GM23338 (cell line): Measurements from ENCODE around the gene KNG1. TPM values are rescaled to one million over a fixed set of nuclear protein-coding genes. Genes with fewer than 3 reads are reported as not detected.

ENCODE experiments used
- ATAC-seq: fragments of 200-7000 bp; cut with Tn5 transposase; 3 replicates; pipeline ENCODE4 v1.9.1; 2020
- DNase-seq: peaks from one replicate; pipeline ENCODE4 v3.0.0-alpha.2; 2015; ENCODE audit warnings: low spot score
- H2AFZ ChIP-seq: fragments of 200-600 bp; sonication (generic); 2 replicates; pipeline ENCODE4 v1.8.0; 2016; ENCODE audit warnings: antibody characterized with exemption, mild to moderate bottlenecking, moderate library complexity
- H3F3A ChIP-seq: fragments of 200-600 bp; sonication (generic); replicated peaks from 2 replicates; pipeline ENCODE4 v1.8.0; 2017; ENCODE audit warnings: antibody characterized with exemption, mixed run types, low read depth
- H3K27ac ChIP-seq: fragments of 200-600 bp; sonication (generic); 2 replicates; pipeline ENCODE4 v1.6.1; 2016; ENCODE audit warnings: low read depth
- H3K27me3 ChIP-seq: fragments of 200-600 bp; sonication (generic); 2 replicates; pipeline ENCODE4 v1.8.0; 2016; ENCODE audit warnings: mild to moderate bottlenecking, mixed run types, moderate library complexity; ENCODE audit not compliant: insufficient read depth
- H3K36me3 ChIP-seq: fragments of 200-600 bp; sonication (generic); 2 replicates; pipeline ENCODE4 v1.8.0; 2016; ENCODE audit warnings: mild to moderate bottlenecking; ENCODE audit not compliant: insufficient read depth
- H3K4me1 ChIP-seq: fragments of 200-600 bp; sonication (generic); 2 replicates; pipeline ENCODE4 v1.8.0; 2016; ENCODE audit warnings: mild to moderate bottlenecking, moderate library complexity; ENCODE audit not compliant: insufficient read depth
- H3K4me2 ChIP-seq: fragments of 200-600 bp; sonication (generic); 2 replicates; pipeline ENCODE4 v1.7.1; 2017; ENCODE audit warnings: mixed run types
- H3K4me3 ChIP-seq: fragments of 200-600 bp; sonication (generic); 2 replicates; pipeline ENCODE4 v1.6.1; 2016; ENCODE audit warnings: mixed run types
- H3K79me2 ChIP-seq: fragments of 200-600 bp; sonication (generic); replicated peaks from 2 replicates; pipeline ENCODE4 v1.8.0; 2017; ENCODE audit warnings: mild to moderate bottlenecking; ENCODE audit not compliant: insufficient read depth
- H3K9me2 ChIP-seq: fragments of 200-600 bp; sonication (generic); 2 replicates; pipeline ENCODE4 v1.8.0; 2017; ENCODE audit not compliant: insufficient read depth
- H4K20me1 ChIP-seq: fragments of 200-600 bp; sonication (generic); replicated peaks from 2 replicates; pipeline ENCODE4 v1.8.0; 2017; ENCODE audit warnings: mild to moderate bottlenecking; ENCODE audit not compliant: insufficient read depth
- H3K27ac Mint-ChIP-seq: 2 replicates; pipeline ENCODE4 v1.8.0; 2020; ENCODE audit warnings: inconsistent platforms, mild to moderate bottlenecking, moderate library complexity, mixed read lengths
- H3K27me3 Mint-ChIP-seq: 3 replicates; pipeline ENCODE4 v1.8.0; 2022; ENCODE audit warnings: low read depth, mild to moderate bottlenecking, moderate library complexity, mixed read lengths, inconsistent platforms; ENCODE audit not compliant: insufficient read depth, poor library complexity
- H3K36me3 Mint-ChIP-seq: 3 replicates; pipeline ENCODE4 v1.8.0; 2021; ENCODE audit warnings: low read depth, mild to moderate bottlenecking, inconsistent platforms, moderate library complexity, mixed read lengths
- H3K4me1 Mint-ChIP-seq: 3 replicates; pipeline ENCODE4 v1.8.0; 2020; ENCODE audit warnings: mild to moderate bottlenecking, inconsistent platforms, mixed read lengths
- H3K4me3 Mint-ChIP-seq: 3 replicates; pipeline ENCODE4 v1.8.0; 2021; ENCODE audit warnings: moderate library complexity, mild to moderate bottlenecking, inconsistent platforms, mixed read lengths
- H3K9me3 Mint-ChIP-seq: 3 replicates; pipeline ENCODE4 v1.8.0; 2020; ENCODE audit warnings: moderate library complexity, mild to moderate bottlenecking, inconsistent platforms, mixed read lengths
- EZH2 ChIP-seq: fragments of 200-600 bp; sonication (generic); IDR thresholded peaks from one replicate; pipeline ENCODE4 v1.8.0; 2017; ENCODE audit warnings: antibody characterized with exemption, mild to moderate bottlenecking, low read depth; ENCODE audit not compliant: unreplicated experiment
- JUNB ChIP-seq: IDR thresholded peaks from one replicate; pipeline ENCODE4 v1.6.1; 2016; ENCODE audit warnings: antibody characterized with exemption; ENCODE audit not compliant: unreplicated experiment
- STAT1 ChIP-seq: IDR thresholded peaks from one replicate; pipeline ENCODE4 v1.6.1; 2016; ENCODE audit warnings: antibody characterized with exemption; ENCODE audit not compliant: unreplicated experiment
- ZNF331 ChIP-seq: fragments of 250-450 bp; sonication (Bioruptor Pico); IDR thresholded peaks from 2 replicates; pipeline ENCODE4 v1.5.0; 2020; ENCODE audit warnings: low read depth, mild to moderate bottlenecking, moderate library complexity
- polyA plus RNA-seq: library from polyadenylated mRNA; unstranded; fragments of >200 nt; fragmentation: Nextera tagmentation; extraction: Ambion mirVana; gene quantifications from 2 replicates; pipeline ENCODE4 v1.2.1, GENCODE V29; 2016
- total RNA-seq: library from RNA; depleted of rRNA; stranded (reverse); fragments of >200 nt; shearing (Covaris generic); gene quantifications from 2 replicates; pipeline ENCODE4 v1.2.3, GENCODE V29; 2014
- TF ChIP-seq, protein P1 (sequence below): fragments of 250-450 bp; sonication (Bioruptor Pico); IDR thresholded peaks from 2 replicates; pipeline ENCODE4 v1.5.0; 2020; ENCODE audit warnings: mild to moderate bottlenecking, moderate library complexity
- TF ChIP-seq, protein P2 (sequence below), 2 experiments: fragments of 200-600 bp in 1 of 2; sonication (generic) in 1 of 2; conservative IDR thresholded peaks; 2 replicates each; pipeline versions ENCODE4 v1.5.1 to v1.6.1; 2016 to 2017; ENCODE audit warnings: antibody characterized with exemption in 2 of 2, low read depth in 2 of 2, mild to moderate bottlenecking in 2 of 2, moderate library complexity in 1 of 2
- TF ChIP-seq, protein P3 (sequence below): IDR thresholded peaks from 2 replicates; pipeline ENCODE4 v1.6.1; 2016; ENCODE audit warnings: antibody characterized with exemption

KNG1 gene
- total and polyA plus RNA-seq, 2 experiments from 2014 or later, result 0.49 TPM; not detected in 1

DNA sequence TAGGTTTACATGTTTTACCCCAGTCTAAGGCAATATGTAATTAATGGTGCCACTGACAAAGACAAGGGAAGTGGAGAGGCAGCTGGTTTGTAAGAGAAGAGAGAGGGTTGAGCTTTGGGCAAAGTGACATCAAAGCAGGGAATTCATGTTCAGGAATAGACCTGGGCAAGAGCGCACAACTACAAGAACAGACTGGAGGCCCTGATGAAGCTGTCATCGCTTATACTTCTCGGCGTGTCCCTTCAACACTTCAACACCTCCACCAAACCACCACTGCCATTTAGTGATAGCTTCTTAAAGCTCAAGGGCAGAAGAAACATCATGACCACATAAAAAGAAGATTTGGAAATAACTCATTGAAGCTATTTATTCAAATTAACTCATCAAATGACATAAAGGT is 19.6 kb upstream of the KNG1 start:
- Mint-ChIP-seq H3K4me3 (no peak overlapping the region), H3K4me1 (peaks cover 3% of the 10 kb centered on the region; the same call in 1 of the 3 replicates), H3K36me3 (no peaks in the 10 kb centered on the region), H3K27me3 (peaks cover 2% of the 10 kb centered on the region), H3K9me3 (no peaks in the 10 kb centered on the region), H3K27ac (no peak overlapping the region)
- TF ChIP-seq, protein P1, sequence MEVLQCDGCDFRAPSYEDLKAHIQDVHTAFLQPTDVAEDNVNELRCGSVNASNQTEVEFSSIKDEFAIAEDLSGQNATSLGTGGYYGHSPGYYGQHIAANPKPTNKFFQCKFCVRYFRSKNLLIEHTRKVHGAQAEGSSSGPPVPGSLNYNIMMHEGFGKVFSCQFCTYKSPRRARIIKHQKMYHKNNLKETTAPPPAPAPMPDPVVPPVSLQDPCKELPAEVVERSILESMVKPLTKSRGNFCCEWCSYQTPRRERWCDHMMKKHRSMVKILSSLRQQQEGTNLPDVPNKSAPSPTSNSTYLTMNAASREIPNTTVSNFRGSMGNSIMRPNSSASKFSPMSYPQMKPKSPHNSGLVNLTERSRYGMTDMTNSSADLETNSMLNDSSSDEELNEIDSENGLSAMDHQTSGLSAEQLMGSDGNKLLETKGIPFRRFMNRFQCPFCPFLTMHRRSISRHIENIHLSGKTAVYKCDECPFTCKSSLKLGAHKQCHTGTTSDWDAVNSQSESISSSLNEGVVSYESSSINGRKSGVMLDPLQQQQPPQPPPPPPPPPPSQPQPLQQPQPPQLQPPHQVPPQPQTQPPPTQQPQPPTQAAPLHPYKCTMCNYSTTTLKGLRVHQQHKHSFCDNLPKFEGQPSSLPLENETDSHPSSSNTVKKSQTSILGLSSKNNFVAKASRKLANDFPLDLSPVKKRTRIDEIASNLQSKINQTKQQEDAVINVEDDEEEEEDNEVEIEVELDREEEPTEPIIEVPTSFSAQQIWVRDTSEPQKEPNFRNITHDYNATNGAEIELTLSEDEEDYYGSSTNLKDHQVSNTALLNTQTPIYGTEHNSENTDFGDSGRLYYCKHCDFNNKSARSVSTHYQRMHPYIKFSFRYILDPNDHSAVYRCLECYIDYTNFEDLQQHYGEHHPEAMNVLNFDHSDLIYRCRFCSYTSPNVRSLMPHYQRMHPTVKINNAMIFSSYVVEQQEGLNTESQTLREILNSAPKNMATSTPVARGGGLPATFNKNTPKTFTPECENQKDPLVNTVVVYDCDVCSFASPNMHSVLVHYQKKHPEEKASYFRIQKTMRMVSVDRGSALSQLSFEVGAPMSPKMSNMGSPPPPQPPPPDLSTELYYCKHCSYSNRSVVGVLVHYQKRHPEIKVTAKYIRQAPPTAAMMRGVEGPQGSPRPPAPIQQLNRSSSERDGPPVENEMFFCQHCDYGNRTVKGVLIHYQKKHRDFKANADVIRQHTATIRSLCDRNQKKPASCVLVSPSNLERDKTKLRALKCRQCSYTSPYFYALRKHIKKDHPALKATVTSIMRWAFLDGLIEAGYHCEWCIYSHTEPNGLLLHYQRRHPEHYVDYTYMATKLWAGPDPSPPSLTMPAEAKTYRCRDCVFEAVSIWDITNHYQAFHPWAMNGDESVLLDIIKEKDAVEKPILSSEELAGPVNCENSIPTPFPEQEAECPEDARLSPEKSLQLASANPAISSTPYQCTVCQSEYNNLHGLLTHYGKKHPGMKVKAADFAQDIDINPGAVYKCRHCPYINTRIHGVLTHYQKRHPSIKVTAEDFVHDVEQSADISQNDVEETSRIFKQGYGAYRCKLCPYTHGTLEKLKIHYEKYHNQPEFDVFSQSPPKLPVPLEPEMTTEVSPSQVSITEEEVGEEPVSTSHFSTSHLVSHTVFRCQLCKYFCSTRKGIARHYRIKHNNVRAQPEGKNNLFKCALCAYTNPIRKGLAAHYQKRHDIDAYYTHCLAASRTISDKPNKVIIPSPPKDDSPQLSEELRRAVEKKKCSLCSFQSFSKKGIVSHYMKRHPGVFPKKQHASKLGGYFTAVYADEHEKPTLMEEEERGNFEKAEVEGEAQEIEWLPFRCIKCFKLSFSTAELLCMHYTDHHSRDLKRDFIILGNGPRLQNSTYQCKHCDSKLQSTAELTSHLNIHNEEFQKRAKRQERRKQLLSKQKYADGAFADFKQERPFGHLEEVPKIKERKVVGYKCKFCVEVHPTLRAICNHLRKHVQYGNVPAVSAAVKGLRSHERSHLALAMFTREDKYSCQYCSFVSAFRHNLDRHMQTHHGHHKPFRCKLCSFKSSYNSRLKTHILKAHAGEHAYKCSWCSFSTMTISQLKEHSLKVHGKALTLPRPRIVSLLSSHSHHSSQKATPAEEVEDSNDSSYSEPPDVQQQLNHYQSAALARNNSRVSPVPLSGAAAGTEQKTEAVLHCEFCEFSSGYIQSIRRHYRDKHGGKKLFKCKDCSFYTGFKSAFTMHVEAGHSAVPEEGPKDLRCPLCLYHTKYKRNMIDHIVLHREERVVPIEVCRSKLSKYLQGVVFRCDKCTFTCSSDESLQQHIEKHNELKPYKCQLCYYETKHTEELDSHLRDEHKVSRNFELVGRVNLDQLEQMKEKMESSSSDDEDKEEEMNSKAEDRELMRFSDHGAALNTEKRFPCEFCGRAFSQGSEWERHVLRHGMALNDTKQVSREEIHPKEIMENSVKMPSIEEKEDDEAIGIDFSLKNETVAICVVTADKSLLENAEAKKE (CRISPR knock-in tag), result no peak
- TF ChIP-seq STAT1 (no peak), EZH2 (no peak), ZNF331 (no peak), JUNB (no peak)
- TF ChIP-seq, protein P2, sequence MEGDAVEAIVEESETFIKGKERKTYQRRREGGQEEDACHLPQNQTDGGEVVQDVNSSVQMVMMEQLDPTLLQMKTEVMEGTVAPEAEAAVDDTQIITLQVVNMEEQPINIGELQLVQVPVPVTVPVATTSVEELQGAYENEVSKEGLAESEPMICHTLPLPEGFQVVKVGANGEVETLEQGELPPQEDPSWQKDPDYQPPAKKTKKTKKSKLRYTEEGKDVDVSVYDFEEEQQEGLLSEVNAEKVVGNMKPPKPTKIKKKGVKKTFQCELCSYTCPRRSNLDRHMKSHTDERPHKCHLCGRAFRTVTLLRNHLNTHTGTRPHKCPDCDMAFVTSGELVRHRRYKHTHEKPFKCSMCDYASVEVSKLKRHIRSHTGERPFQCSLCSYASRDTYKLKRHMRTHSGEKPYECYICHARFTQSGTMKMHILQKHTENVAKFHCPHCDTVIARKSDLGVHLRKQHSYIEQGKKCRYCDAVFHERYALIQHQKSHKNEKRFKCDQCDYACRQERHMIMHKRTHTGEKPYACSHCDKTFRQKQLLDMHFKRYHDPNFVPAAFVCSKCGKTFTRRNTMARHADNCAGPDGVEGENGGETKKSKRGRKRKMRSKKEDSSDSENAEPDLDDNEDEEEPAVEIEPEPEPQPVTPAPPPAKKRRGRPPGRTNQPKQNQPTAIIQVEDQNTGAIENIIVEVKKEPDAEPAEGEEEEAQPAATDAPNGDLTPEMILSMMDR (conservative IDR thresholded peaks at IDR 0.05; ENCODE audit: low read depth in 2 of 2), result no peak
- TF ChIP-seq, protein P3, sequence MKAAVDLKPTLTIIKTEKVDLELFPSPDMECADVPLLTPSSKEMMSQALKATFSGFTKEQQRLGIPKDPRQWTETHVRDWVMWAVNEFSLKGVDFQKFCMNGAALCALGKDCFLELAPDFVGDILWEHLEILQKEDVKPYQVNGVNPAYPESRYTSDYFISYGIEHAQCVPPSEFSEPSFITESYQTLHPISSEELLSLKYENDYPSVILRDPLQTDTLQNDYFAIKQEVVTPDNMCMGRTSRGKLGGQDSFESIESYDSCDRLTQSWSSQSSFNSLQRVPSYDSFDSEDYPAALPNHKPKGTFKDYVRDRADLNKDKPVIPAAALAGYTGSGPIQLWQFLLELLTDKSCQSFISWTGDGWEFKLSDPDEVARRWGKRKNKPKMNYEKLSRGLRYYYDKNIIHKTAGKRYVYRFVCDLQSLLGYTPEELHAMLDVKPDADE, result no peak
- H3K79me2 ChIP-seq, result no peaks in the 10 kb centered on the region
- H3K4me3 ChIP-seq, result no peak overlapping the region
- no peaks in the 10 kb centered on the region for H3K27me3 ChIP-seq
- no peak for DNase-seq
- no peak overlapping the region for H3K4me2 ChIP-seq
- H3K9me2 ChIP-seq, result peaks cover 11% of the 10 kb centered on the region; the same call in 1 of the 2 replicates
- no peaks in the 10 kb centered on the region for H3K36me3 ChIP-seq
- H4K20me1 ChIP-seq, result no peaks in the 10 kb centered on the region
- ATAC-seq, result no peak
- H2AFZ ChIP-seq, result no peak overlapping the region
- no peaks in the 10 kb centered on the region for H3F3A ChIP-seq
- H3K4me1 ChIP-seq, result no peaks in the 10 kb centered on the region
- no peak overlapping the region for H3K27ac ChIP-seq
